GM12872 (cell line): ENCODE results near the gene APOBEC3H.

ENCODE experiments used
- TF ChIP-seq, protein P1 (sequence below): IDR thresholded peaks from 3 replicates; pipeline ENCODE4 v1.5.1; 2011; ENCODE audit warnings: low read depth, mild to moderate bottlenecking, low read length, moderate library complexity; ENCODE audit not compliant: insufficient read depth

The APOBEC3H gene

DNA sequence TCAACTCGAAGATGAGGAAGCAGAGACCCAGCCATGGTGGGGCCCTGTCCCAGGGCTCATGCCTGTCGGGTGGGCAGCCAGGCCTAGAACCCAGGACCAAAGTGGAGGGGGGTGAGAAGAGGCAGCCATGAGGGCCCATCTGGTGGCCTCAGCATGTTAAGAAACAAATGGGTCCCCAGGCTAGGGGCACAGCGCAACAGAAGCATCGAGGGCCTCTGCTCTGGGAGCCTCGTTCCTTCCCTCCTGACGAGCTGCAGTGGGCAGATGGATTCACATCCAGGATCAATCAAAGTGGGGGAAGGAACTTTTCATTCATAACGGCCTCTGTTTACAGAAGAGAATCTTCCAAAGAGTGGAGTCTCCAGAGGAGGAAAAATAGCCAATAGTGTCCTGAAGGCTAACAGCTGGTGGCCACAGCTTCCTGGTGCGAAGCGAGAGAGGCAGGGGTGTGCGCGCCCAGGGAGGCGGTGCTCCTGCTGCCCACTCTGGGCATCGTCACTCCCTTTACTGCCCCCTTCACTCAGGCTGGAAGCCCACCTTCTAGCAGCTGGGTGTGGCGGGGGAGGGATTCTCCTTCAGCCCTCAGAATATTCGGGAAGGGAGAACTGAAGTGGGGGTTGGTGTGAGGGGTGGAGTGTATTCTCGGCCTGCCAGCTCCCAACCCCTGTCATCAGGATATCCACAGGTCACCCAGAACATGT lies 51.1 kb downstream of the APOBEC3H start:
- TF ChIP-seq, protein P1, sequence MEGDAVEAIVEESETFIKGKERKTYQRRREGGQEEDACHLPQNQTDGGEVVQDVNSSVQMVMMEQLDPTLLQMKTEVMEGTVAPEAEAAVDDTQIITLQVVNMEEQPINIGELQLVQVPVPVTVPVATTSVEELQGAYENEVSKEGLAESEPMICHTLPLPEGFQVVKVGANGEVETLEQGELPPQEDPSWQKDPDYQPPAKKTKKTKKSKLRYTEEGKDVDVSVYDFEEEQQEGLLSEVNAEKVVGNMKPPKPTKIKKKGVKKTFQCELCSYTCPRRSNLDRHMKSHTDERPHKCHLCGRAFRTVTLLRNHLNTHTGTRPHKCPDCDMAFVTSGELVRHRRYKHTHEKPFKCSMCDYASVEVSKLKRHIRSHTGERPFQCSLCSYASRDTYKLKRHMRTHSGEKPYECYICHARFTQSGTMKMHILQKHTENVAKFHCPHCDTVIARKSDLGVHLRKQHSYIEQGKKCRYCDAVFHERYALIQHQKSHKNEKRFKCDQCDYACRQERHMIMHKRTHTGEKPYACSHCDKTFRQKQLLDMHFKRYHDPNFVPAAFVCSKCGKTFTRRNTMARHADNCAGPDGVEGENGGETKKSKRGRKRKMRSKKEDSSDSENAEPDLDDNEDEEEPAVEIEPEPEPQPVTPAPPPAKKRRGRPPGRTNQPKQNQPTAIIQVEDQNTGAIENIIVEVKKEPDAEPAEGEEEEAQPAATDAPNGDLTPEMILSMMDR, result no peak

DNA sequence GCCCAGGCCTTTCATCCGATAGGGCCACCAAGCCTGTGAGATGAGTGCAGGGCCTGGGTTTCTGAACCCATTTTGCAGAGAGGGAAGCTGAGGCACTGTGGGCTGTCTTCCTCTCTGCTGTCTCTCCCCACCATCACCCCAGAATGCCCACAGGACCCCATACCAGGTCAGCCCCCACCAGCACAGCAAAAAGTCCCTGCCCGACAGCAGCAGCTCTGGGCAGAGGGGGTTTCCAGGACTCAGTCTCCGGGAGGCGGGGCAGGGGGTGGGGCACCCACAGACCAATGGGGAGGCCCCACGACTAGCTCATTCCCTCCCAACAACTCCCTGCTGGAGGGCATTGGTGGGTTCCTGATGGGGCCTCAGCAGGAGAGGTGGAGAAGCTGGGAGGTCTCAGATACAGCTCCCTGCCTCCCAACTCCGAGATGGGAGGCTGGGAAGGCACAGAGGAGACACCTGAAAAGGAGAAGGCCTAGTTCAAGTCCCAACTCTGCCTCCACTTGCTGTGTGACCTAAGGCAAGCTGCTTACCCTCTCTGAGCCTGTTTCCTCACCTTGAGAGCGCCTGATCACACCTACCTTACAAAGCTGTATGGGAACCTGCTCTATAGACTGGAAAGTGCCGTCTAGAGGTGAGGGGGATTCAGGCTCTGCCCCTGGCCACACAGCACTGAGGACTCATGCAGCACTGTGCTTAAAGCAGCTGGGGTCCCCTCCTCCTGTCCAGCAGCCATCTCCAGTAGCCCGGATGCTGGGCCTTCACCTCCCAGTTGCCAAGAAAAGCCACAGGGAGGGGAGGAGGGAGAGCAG lies 51.9 kb downstream of the APOBEC3H start:
- TF ChIP-seq, protein P1, result no peak

DNA sequence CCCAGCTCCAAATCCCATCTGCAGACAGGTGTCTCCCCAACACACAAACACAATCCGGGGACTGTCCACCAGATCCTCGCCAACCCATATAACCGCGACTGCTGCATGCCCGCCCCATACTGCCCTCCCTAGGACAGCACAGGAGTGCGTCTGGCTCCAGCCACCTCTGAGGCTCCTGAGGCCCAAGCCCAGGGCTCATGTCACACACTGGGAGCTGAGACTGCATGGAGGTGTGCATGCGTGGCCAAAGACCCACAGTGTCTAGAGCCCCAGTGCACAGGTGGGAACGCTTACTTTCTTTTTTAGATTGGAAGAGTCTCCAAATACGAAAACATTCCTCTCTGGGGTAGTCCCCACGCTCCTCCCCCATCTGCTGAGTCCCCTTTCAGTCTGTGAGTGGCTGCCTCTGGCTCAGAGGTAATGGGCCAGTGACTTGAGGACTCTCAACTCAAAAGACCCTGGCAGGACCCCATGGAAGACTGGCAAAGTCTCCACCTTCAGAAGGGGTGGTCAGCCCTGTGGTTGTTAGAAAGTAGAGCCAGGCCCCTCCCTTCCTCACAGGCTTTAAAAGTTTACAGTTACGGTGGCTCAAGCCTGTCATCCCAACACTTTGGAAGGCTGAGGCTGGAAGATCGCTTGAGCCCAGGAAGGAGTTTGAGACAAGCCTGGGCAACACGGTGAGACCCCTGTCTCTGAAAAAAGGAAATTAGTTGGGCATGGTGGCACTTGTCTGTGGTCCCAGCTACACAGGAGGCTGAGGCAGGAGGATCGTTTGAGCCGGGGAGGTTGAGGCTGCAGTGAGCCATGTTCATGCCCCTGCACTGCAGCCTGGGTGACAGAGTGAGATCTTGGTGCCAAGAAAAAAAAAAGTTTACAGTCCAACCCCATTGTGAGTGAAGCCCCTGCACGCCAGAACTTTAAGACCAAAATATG lies 53.1 kb downstream of the APOBEC3H start:
- TF ChIP-seq, protein P1, result no peak

DNA sequence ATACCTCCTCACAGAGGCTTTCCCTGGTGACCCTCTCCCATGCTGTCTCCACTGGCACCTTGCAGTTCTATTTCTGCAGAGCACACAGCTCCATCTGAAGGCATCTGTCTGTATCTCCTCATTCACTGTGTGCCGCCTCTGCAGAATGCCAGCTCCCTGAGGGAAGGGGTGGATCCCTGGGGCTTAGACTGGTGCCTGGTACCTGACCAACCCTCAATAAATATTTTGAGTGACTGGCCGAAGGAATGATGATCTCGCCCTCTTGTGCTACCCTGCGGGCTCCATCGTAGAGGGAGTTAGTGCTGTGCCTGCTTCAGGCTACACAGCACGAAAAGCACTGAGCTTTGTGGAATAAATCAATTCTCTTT lies 53.8 kb downstream of the APOBEC3H start:
- TF ChIP-seq, protein P1, result no peak

DNA sequence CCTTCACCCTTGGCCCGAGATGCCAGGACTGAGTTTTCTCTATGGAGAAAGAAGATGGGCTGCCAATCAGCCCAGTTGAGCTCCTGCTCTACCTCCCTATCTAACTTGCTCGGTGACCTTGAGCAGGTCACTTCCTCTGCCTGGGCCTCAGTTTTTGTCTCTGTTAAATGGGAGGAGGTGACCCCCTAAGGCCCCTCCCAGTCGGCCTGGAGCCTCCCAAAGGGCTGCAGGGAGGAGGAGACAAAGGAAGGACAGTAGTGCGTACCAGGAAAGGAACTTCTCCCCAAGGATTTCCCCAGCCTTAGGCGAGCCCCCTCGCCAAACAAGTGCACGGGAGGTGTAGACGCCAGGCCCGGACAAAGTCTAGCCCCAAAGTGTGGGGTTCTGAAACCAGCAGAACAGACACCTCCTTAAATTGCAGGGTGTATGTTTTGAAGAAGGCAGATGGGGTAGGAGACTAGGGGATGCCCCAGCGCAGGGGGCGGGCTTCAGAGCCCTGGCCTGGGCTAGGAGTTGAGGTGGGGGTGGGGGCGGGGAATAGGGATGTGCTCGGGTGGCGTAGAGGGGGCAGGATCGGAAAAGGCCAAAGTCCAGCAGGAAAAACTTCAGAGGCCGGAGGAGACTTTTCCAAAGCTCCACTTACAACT lies 54.4 kb downstream of the APOBEC3H start:
- TF ChIP-seq, protein P1, result no peak

DNA sequence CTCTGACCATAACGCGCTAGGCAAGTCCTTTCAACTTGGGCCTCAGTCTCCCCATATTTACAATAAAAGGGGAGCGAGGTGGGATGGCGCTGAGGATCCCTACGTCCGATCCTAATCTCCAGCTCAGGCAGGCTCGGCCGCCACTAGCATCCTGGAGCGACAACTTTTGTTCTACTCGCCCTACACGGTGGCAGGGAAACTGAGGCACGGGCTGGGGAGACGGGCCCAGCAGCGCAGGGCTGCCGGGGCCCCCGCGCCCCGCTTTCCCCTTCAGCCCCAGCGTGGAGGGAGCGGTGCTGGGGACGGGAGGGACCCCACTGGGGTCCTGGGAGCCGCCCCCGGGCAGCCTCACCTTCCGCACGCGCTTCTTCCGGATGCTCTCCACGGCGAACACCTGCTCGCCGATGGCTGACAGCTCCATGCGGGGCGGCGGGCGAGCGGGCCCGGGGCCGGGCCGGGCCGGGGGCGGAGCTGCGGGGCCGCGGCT lies 55.0 kb downstream of the APOBEC3H start:
- TF ChIP-seq, protein P1, result no peak
